Colonic mucosa (tissue), 4 donors: ENCODE measurements around the gene DISP3. TPM values are rescaled to one million over a fixed set of nuclear protein-coding genes. Genes with fewer than 3 reads are reported as not detected.

ENCODE experiments used
- DNase-seq: peaks from one replicate; pipeline ENCODE4 v3.0.0-alpha.2; 2020
- H3K27ac ChIP-seq: fragments of 200-600 bp; one replicate; pipeline ENCODE4 v1.8.0; 2021
- H3K27me3 ChIP-seq: fragments of 200-600 bp; one replicate; pipeline ENCODE4 v1.8.0; 2021
- H3K36me3 ChIP-seq: fragments of 200-600 bp; one replicate; pipeline ENCODE4 v1.8.0; 2021
- H3K4me1 ChIP-seq: fragments of 200-600 bp; one replicate; pipeline ENCODE4 v1.8.0; 2021; ENCODE audit warnings: mild to moderate bottlenecking
- H3K4me3 ChIP-seq: fragments of 200-600 bp; one replicate; pipeline ENCODE4 v1.8.0; 2021
- H3K9ac ChIP-seq, 2 donors: one replicate each; pipeline ENCODE4 v1.7.0; 2013; ENCODE audit warnings: control low read depth in 2 of 2, low read depth in 2 of 2, low read length in 2 of 2
- H3K9me3 ChIP-seq: fragments of 200-600 bp; one replicate; pipeline ENCODE4 v1.8.0; 2021
- CTCF ChIP-seq: fragments of 200-600 bp; IDR thresholded peaks from one replicate; pipeline ENCODE4 v1.8.0; 2022; ENCODE audit warnings: antibody characterized with exemption, mild to moderate bottlenecking
- intact Hi-C: fragments of 100-400 bp; cut with DNase I; formaldehyde crosslinking; loops from one replicate; pipeline ENCODE4 v1.14.1; 2022
- total RNA-seq, 2 donors: library from RNA; stranded (reverse); fragmentation: NEBNext Ultra II Directional in 1 of 2; extraction: Animal tissue kit (Norgen Biotek cat#: 25700) in 1 of 2; gene quantifications; one replicate each; pipeline ENCODE4 v1.2.1, GENCODE V29; 2021
- donor health status: healthy.
- donor health status: DM: no; HTN: no; CAD: no.
- donor health status: DM: no; HTN: no; CAD: no.

The DISP3 gene
- total RNA-seq, 2 donors from 2014 or later, result 0.10 to 0.13 TPM

GRCh38 chr1:11531943-11532342, 53.0 kb downstream of the DISP3 start:
- Histone ChIP-seq H3K9me3 (no peaks in the 10 kb centered on the region), H3K9ac (no peak overlapping the region), H3K4me3 (no peak overlapping the region), H3K36me3 (no peaks in the 10 kb centered on the region), H3K4me1 (no peaks in the 10 kb centered on the region), H3K27ac (no peak overlapping the region), H3K27me3 (no peaks in the 10 kb centered on the region)
- DNase-seq, result no peak
- TF ChIP-seq CTCF, result no peak
- intact Hi-C loops, result no loop called here

GRCh38 chr1:11533790-11534787, 55.1 kb downstream of the DISP3 start:
- no peak overlapping the region for H3K27ac ChIP-seq
- H3K4me3 ChIP-seq, result no peak overlapping the region
- intact Hi-C loops, result no loop called here
- no peak for TF ChIP-seq CTCF
- H3K9ac ChIP-seq, result no peak overlapping the region
- no peaks in the 10 kb centered on the region for H3K27me3 ChIP-seq
- no peaks in the 10 kb centered on the region for H3K9me3 ChIP-seq
- no peaks in the 10 kb centered on the region for H3K4me1 ChIP-seq
- H3K36me3 ChIP-seq, result no peaks in the 10 kb centered on the region
- DNase-seq, result no peak

- Histone ChIP-seq H3K4me3 (no peak overlapping the region), H3K27me3 (no peaks in the 10 kb centered on the region), H3K9me3 (no peaks in the 10 kb centered on the region), H3K27ac (no peak overlapping the region), H3K4me1 (no peaks in the 10 kb centered on the region), H3K36me3 (no peaks in the 10 kb centered on the region), H3K9ac (no peak overlapping the region)
- TF ChIP-seq CTCF, result no peak
- no peak for DNase-seq
- intact Hi-C loops, result no loop called here
These were observed 55.9 kb downstream of the DISP3 start for GRCh38 chr1:11534846-11535245.

GRCh38 chr1:11535316-11535715, 56.4 kb downstream of the DISP3 start:
- H3K27me3 ChIP-seq, result no peaks in the 10 kb centered on the region
- no peak for TF ChIP-seq CTCF
- no peaks in the 10 kb centered on the region for H3K9me3 ChIP-seq
- intact Hi-C loops, result no loop called here
- no peak overlapping the region for H3K9ac ChIP-seq
- no peak overlapping the region for H3K27ac ChIP-seq
- DNase-seq, result no peak
- H3K36me3 ChIP-seq, result no peaks in the 10 kb centered on the region
- no peaks in the 10 kb centered on the region for H3K4me1 ChIP-seq
- no peak overlapping the region for H3K4me3 ChIP-seq

GRCh38 chr1:11535761-11536572, 57.0 kb downstream of the DISP3 start:
- Histone ChIP-seq H3K4me3 (no peak overlapping the region), H3K9ac (no peak overlapping the region), H3K4me1 (no peaks in the 10 kb centered on the region), H3K9me3 (no peaks in the 10 kb centered on the region), H3K27ac (no peak overlapping the region), H3K36me3 (no peaks in the 10 kb centered on the region), H3K27me3 (no peaks in the 10 kb centered on the region)
- intact Hi-C loops, result no loop called here
- no peak for TF ChIP-seq CTCF
- no peak for DNase-seq
